Measurements from ENCODE around the gene CDC5L.

DNA sequence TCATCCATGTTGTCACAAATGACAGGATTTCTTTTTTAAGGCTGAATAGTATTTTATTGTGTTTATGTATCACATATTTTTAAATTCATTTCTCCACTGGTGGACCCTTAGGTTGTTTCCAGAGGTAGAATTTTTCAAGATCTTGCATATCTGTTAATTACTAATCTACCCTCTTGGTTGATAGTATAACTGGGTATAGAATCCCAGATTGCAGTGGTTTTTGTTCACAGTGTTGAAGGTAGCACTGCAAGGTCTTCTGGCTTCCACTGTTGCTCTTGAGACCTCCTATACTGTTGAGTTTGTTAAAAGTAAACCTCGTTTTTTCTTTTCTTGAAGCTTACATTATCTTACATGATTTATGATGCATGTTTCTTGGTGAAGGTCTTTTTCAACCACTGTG lies 22.9 kb downstream of the CDC5L start:
- TF ChIP-seq, protein P1, sequence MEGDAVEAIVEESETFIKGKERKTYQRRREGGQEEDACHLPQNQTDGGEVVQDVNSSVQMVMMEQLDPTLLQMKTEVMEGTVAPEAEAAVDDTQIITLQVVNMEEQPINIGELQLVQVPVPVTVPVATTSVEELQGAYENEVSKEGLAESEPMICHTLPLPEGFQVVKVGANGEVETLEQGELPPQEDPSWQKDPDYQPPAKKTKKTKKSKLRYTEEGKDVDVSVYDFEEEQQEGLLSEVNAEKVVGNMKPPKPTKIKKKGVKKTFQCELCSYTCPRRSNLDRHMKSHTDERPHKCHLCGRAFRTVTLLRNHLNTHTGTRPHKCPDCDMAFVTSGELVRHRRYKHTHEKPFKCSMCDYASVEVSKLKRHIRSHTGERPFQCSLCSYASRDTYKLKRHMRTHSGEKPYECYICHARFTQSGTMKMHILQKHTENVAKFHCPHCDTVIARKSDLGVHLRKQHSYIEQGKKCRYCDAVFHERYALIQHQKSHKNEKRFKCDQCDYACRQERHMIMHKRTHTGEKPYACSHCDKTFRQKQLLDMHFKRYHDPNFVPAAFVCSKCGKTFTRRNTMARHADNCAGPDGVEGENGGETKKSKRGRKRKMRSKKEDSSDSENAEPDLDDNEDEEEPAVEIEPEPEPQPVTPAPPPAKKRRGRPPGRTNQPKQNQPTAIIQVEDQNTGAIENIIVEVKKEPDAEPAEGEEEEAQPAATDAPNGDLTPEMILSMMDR (IDR thresholded peaks at IDR 0.05) = no peak
- TF ChIP-seq POLR2A (IDR thresholded peaks at IDR 0.05) = no peak
